Left lung (tissue), 10 donors: ENCODE measurements around the gene MAN1C1. TPM values are rescaled to one million over a fixed set of nuclear protein-coding genes. Genes with fewer than 3 reads are reported as not detected.
"Not testable (repeated sequence)": the region's sequence is repeated elsewhere in the genome, so short reads cannot be mapped to it uniquely, and the experiment has no call there.

Experiments used
- ATAC-seq: fragments of 200-7000 bp; cut with Tn5 transposase; one replicate; pipeline ENCODE4 v1.9.1; 2020; ENCODE audit warnings: moderate library complexity
- DNase-seq, 4 donors: peaks; one replicate each; pipeline ENCODE4 v3.0.0-alpha.2; 2013 to 2020
- H3K27ac ChIP-seq, 2 donors: fragments of 200-600 bp; sonication (generic) in 1 of 2; one replicate each; pipeline versions ENCODE4 v1.5.0 to v1.8.0; 2020 to 2021
- H3K27me3 ChIP-seq, 2 donors: fragments of 200-600 bp; sonication (generic) in 1 of 2; one replicate each; pipeline versions ENCODE4 v1.5.0 to v1.8.0; 2020 to 2021
- H3K36me3 ChIP-seq, 2 donors: fragments of 200-600 bp; sonication (generic) in 1 of 2; one replicate each; pipeline versions ENCODE4 v1.5.0 to v1.8.0; 2020 to 2021
- H3K4me1 ChIP-seq, 2 donors: fragments of 200-600 bp; one replicate each; pipeline ENCODE4 v1.8.0; 2021
- H3K4me3 ChIP-seq, 2 donors: fragments of 200-600 bp; sonication (generic) in 1 of 2; one replicate each; pipeline versions ENCODE4 v1.5.0 to v1.8.0; 2020 to 2021; ENCODE audit warnings: mild to moderate bottlenecking in 1 of 2
- H3K9me3 ChIP-seq, 2 donors: fragments of 200-600 bp; sonication (generic) in 1 of 2; one replicate each; pipeline versions ENCODE4 v1.5.0 to v1.8.0; 2020 to 2021
- intact Hi-C, 2 donors: fragments of 100-400 bp; cut with DNase I; formaldehyde crosslinking; loops; one replicate each; pipeline versions ENCODE4 v1.11.2 to v1.14.2; 2022
- polyA plus RNA-seq, 6 donors: library from polyadenylated mRNA; unstranded; fragments of 120-200 nt; gene quantifications; one replicate each; pipeline ENCODE4 v1.2.1, GENCODE V29; 2013; ENCODE audit not compliant: insufficient read length in 6 of 6
- total RNA-seq, 2 donors: library from RNA; stranded (reverse); fragmentation: NEBNext Ultra II Directional; extraction: Animal tissue kit (Norgen Biotek cat#: 25700); gene quantifications; one replicate each; pipeline ENCODE4 v1.2.1, GENCODE V29; 2021
- TF ChIP-seq, protein P1 (sequence below), 2 donors: fragments of 200-600 bp; sonication (generic) in 1 of 2; IDR thresholded peaks; one replicate each; pipeline versions ENCODE4 v1.5.0 to v1.8.0; 2021; ENCODE audit warnings: antibody characterized with exemption in 2 of 2
- donor health status: DM: no; HTN: yes; CAD: no.
- donor health status: DM: no; HTN: no; CAD: no.

MAN1C1 gene
- total and polyA plus RNA-seq, 8 donors, result 14.9 to 20.3 (median 16.1) TPM

DNA sequence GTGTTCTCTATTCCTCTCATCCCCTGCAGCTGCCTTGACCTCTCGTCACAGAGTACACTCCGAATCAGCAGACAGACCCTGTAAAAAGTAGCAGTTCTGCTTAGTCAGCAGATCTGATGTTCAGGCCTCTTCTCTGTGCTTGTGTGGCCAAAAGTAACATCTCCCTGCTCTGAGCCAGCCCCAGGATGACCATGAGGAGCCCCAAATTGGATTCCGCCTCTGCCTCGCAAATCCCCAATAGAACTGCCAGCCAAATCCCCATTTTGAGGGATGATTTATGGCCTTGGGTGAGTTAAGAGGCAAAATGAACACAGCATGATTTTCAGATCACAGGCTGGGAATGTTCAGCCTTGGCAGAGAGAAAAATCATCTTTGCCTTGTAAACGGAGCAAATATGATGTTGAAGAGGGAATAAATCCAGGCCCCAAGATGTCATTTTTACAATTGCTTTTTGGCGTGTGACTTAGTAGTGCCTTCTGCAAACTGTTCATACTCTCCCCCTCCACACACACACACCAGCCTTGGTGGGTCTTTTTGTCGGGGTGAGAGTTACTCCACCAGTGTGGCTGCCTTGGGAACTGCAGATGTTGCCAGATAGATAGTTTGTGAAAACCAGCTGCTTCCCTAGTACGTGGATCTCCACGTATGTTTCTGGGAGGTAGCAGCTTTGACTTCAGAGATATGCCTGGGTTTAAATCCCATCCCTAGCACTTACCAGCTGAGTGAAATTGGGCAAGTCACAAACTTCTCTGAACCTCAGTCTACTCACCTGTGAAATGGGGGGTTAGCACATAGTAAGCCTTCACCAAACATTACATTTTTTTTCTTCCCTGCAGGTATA lies 77.8 kb downstream of the MAN1C1 start:
- Histone ChIP-seq H3K36me3 (no peaks in the 10 kb centered on the region), H3K9me3 (no peaks in the 10 kb centered on the region), H3K4me3 (no peak overlapping the region), H3K27ac (peak overlapping the region; percentile 78 to 82), H3K27me3 (no peaks in the 10 kb centered on the region), H3K4me1 (peaks cover 13 to 17% of the 10 kb centered on the region in 2 donors)
- DNase-seq (peak in 2 of 4 donors; percentile 58 to 73), ATAC-seq (peak; percentile 24)
- TF ChIP-seq, protein P1, sequence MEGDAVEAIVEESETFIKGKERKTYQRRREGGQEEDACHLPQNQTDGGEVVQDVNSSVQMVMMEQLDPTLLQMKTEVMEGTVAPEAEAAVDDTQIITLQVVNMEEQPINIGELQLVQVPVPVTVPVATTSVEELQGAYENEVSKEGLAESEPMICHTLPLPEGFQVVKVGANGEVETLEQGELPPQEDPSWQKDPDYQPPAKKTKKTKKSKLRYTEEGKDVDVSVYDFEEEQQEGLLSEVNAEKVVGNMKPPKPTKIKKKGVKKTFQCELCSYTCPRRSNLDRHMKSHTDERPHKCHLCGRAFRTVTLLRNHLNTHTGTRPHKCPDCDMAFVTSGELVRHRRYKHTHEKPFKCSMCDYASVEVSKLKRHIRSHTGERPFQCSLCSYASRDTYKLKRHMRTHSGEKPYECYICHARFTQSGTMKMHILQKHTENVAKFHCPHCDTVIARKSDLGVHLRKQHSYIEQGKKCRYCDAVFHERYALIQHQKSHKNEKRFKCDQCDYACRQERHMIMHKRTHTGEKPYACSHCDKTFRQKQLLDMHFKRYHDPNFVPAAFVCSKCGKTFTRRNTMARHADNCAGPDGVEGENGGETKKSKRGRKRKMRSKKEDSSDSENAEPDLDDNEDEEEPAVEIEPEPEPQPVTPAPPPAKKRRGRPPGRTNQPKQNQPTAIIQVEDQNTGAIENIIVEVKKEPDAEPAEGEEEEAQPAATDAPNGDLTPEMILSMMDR (IDR thresholded peaks at IDR 0.05), result no peak
- intact Hi-C loops, result no loop called here

DNA sequence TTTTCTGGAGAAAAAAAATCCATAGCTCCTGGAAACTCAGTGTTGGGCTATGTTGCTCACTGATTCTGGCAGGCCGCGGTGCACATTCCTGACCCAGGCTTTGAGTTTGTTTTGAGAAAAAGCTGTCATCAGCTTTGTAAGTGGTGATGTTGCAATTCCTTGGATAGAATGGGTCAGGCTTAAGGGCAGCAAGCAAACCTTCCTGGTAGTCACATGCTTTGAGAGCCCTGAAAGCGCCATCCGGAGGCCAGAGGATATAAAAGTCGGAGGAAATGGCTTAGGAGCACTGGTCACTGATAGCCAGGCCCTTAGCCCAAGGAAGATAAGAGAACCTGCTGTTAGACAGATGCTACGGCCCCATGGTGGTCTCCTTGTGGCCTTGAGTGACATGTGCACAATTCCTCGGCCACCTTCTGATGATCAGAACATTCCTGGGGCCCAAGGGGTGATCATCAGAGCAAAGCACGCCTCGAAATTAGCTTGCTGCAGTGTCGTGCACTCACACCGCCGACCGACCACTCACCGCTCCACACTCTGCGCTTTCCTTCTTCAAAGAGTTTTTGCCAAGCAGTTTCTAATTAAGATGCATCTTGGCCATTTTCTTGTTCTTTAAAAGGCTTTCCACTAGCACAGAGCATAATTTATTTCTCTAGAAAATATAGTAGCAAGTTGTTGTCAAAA lies 78.6 kb downstream of the MAN1C1 start:
- peaks cover 17 to 18% of the 10 kb centered on the region in 2 donors for H3K4me1 ChIP-seq
- H3K4me3 ChIP-seq, result no peak overlapping the region
- intact Hi-C loops, result no loop called here
- ATAC-seq (peak; percentile 92), DNase-seq (peak in 3 of 4 donors; percentile 73 to 94 (median 86))
- peak overlapping the region; percentile 78 to 82 for H3K27ac ChIP-seq
- H3K27me3 ChIP-seq, result no peaks in the 10 kb centered on the region
- TF ChIP-seq, protein P1 (IDR thresholded peaks at IDR 0.05), result no peak
- H3K9me3 ChIP-seq, result no peaks in the 10 kb centered on the region
- H3K36me3 ChIP-seq, result no peaks in the 10 kb centered on the region

DNA sequence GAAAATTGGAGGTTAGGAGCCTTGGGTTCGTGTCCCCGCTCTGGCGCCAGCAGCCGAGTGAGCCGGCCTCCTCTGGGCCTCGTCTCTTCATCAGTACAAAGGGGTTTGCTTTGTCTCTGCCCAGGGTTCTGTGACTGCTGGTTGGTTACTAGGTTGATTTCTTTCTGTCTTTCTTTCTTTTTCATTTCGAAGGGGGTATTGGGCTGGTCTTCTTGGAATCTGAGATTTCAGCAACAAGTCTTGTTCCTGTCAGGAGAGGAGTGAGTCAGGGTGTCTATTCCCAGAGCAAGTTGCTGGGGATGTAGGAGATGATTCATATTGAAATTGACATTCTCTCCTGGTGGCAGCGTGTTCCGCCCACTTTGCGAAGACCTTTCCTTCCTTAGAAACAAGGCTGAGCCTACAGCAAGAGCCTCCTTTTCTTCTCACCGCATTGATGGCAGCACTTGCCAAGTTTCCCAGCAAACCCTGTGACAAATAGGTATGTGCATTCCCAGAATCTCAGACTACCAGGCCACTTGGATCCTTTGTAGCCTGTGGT lies 79.2 kb downstream of the MAN1C1 start:
- intact Hi-C loops, result no loop called here

DNA sequence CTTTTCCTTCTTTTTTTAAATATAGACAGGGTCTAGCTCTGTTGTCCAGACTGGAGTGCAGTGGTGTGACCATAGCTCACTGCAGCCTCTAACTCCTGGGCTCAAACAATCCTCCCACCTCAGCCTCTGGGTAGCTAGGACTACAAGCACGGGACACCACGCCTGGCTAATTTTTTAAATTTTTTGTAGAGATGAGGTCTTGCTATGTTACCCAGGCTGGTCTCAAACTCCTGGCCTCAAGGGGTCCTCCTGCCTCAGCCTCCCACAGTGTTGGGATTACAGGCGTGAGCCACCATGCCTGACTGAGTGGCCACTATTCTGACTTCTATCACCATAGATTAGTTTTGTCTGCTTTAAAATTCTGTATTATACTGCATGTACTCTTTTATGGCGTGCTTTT lies 80.1 kb downstream of the MAN1C1 start:
- H3K9me3 ChIP-seq, H3K4me3 ChIP-seq, ATAC-seq, DNase-seq, intact Hi-C loops, H3K27me3 ChIP-seq, H3K36me3 ChIP-seq: not testable (repeated sequence)
- Histone ChIP-seq H3K27ac (peak overlapping the region; percentile 45 to 82), H3K4me1 (peaks cover 17 to 18% of the 10 kb centered on the region in 2 donors)

More for the DNA sequence above, 79.2 kb downstream of the MAN1C1 start:
- H3K4me3 ChIP-seq, result no peak overlapping the region
- H3K27me3 ChIP-seq, result no peaks in the 10 kb centered on the region
- peaks cover 17 to 18% of the 10 kb centered on the region in 2 donors for H3K4me1 ChIP-seq
- H3K36me3 ChIP-seq, result no peaks in the 10 kb centered on the region
- H3K9me3 ChIP-seq, result no peaks in the 10 kb centered on the region
- H3K27ac ChIP-seq, result peak overlapping the region; percentile 78 to 82
- ATAC-seq (peak; percentile 28), DNase-seq (no peak)
- TF ChIP-seq, protein P1 (IDR thresholded peaks at IDR 0.05), result no peak

DNA sequence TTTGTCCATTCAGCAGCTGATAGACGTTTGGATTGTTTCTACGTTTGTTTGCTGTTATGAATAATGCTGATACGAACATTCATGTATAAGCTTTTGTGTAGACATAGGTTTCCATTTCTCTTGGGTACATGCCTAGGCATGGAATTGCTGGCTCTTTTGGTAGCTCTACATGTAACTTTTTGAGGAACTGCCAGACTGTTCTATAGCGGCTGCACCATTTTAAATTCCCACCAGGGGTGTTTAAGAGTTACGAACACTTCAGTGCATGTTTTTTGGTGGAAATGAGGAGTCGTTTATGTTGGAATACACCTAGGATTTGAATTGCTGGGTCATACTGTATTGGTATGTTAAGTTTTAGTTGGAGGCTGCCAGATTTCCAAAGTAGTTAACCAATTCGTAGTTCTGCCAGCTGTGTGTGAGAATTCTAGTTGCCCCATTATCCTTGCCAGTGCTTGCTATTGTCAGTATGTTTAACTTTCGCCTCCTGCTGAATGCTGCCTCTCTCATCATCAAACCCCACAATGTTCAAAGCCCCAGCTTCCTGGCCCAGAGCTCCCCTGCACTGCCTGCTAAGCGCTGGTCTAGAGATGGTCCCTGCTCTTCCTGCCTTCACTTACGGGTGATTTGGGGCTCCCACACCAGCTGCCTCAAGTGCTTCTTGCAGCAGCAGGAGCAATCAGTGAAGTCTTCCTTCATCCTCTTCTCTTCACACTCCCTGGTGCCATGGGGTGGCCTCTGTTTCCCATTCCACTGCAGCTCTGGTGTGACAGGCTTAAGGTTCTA lies 81.0 kb downstream of the MAN1C1 start:
- Histone ChIP-seq H3K4me1 (peaks cover 17 to 18% of the 10 kb centered on the region in 2 donors), H3K27me3 (no peaks in the 10 kb centered on the region), H3K4me3 (no peak overlapping the region), H3K9me3 (no peaks in the 10 kb centered on the region), H3K27ac (no peak overlapping the region), H3K36me3 (no peaks in the 10 kb centered on the region)
- intact Hi-C loops, result no loop called here
- ATAC-seq, result no peak
- TF ChIP-seq, protein P1 (IDR thresholded peaks at IDR 0.05), result no peak
- DNase-seq, result no peak
